HFFc6 (cell line): Measurements from ENCODE around the gene PRSS8. TPM values are rescaled to one million over a fixed set of nuclear protein-coding genes. Genes with fewer than 3 reads are reported as not detected.

ENCODE experiments used
- DNase-seq: peaks from one replicate; pipeline ENCODE4 v3.0.0-alpha.2; 2018
- H3K27ac Mint-ChIP-seq: 2 replicates; pipeline ENCODE4 v1.8.0; 2020; ENCODE audit warnings: mild to moderate bottlenecking, mixed read lengths
- H3K27me3 Mint-ChIP-seq: 2 replicates; pipeline ENCODE4 v1.8.0; 2021; ENCODE audit warnings: mild to moderate bottlenecking, moderate library complexity, mixed read lengths; ENCODE audit not compliant: insufficient read depth
- H3K36me3 Mint-ChIP-seq: 2 replicates; pipeline ENCODE4 v1.8.0; 2021; ENCODE audit warnings: low read depth, mixed read lengths
- H3K4me1 Mint-ChIP-seq: 2 replicates; pipeline ENCODE4 v1.8.0; 2020; ENCODE audit warnings: low read depth, mixed read lengths
- H3K4me3 Mint-ChIP-seq: 2 replicates; pipeline ENCODE4 v1.8.0; 2020; ENCODE audit warnings: mild to moderate bottlenecking, moderate library complexity, mixed read lengths
- H3K9me3 Mint-ChIP-seq: 2 replicates; pipeline ENCODE4 v1.8.0; 2020; ENCODE audit warnings: mild to moderate bottlenecking, mixed read lengths
- total RNA-seq, 6 experiments: library from RNA; stranded (reverse); fragmentation: NEBNext Ultra II Directional; extraction: Animal tissue kit (Norgen Biotek cat#: 25700); gene quantifications; 2 replicates in 1 of 6; 3 replicates in 5 of 6; pipeline ENCODE4 v1.2.3, GENCODE V29; 2021
- TF ChIP-seq, protein P1 (sequence below): fragments of 200-600 bp; sonication (generic); IDR thresholded peaks from 2 replicates; pipeline ENCODE4 v1.5.0; 2021; ENCODE audit warnings: antibody characterized with exemption, mild to moderate bottlenecking

Gene PRSS8
- total RNA-seq, 6 experiments from 2014 or later = not detected

DNA sequence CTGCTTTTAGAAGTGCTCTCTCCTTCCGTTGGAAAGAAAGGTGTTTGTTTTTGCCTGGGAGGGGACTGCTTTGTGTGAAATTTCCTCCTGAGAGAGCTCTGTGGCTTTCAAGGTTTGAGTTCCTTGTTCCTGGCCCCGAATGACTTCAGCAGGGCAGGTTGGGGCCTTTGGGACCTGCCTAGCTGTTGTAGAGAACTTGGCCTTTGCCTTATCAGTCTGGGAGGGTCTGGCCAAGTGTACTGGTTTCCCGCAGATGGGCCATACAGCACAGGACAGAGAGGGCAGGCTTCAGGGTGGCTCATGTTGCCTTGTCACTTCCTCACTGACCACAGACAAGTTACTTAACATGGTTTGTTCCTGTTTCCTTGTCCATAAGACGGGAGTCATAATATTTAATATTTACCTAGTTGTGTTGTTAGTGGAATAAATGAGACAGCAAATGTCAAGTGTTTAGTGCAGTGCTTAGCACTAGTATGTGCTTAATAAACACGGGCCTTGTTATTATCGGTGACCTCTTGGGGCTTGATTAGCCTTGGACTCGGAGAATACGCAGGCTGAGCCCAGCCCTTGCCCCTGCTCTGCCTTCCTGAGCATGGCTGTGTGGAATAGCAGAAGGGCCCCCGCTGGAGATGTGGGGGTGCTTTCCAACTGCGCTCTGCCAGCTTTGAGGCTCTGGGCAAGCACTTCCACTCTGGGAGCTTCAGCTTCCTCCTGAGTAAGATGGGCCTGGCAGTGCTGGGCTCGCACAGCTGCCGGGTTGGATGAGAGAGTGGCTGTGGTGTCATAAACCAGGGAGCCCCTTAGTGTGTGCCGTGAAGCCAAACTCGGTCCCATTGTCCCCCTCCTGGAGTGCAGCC lies 6.6 kb downstream of the PRSS8 start:
- Mint-ChIP-seq H3K27ac (peak overlapping the region; percentile 12; the same call in 1 of the 2 replicates), H3K36me3 (no peaks in the 10 kb centered on the region), H3K4me1 (peaks cover 4% of the 10 kb centered on the region), H3K4me3 (no peak overlapping the region), H3K9me3 (no peaks in the 10 kb centered on the region), H3K27me3 (peaks cover 6% of the 10 kb centered on the region)
- DNase-seq = no peak
- TF ChIP-seq, protein P1, sequence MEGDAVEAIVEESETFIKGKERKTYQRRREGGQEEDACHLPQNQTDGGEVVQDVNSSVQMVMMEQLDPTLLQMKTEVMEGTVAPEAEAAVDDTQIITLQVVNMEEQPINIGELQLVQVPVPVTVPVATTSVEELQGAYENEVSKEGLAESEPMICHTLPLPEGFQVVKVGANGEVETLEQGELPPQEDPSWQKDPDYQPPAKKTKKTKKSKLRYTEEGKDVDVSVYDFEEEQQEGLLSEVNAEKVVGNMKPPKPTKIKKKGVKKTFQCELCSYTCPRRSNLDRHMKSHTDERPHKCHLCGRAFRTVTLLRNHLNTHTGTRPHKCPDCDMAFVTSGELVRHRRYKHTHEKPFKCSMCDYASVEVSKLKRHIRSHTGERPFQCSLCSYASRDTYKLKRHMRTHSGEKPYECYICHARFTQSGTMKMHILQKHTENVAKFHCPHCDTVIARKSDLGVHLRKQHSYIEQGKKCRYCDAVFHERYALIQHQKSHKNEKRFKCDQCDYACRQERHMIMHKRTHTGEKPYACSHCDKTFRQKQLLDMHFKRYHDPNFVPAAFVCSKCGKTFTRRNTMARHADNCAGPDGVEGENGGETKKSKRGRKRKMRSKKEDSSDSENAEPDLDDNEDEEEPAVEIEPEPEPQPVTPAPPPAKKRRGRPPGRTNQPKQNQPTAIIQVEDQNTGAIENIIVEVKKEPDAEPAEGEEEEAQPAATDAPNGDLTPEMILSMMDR = no peak

- Mint-ChIP-seq H3K27me3 (peaks cover 4% of the 10 kb centered on the region; the same call in 1 of the 2 replicates), H3K9me3 (no peaks in the 10 kb centered on the region), H3K4me3 (no peak overlapping the region), H3K4me1 (no peaks in the 10 kb centered on the region), H3K36me3 (peaks cover 2% of the 10 kb centered on the region; the same call in 1 of the 2 replicates), H3K27ac (no peak overlapping the region; the same call in 1 of the 2 replicates)
- no peak for DNase-seq
- TF ChIP-seq, protein P1 = no peak
These were observed 8.3 kb downstream of the PRSS8 start for GRCh38 chr16:31127182-31127581.

GRCh38 chr16:31125844-31126243 lies 9.7 kb downstream of the PRSS8 start:
- DNase-seq = no peak
- H3K27me3 Mint-ChIP-seq = peaks cover 4% of the 10 kb centered on the region; the same call in 1 of the 2 replicates
- H3K4me1 Mint-ChIP-seq = no peaks in the 10 kb centered on the region
- H3K4me3 Mint-ChIP-seq = no peak overlapping the region
- H3K36me3 Mint-ChIP-seq = peaks cover 7% of the 10 kb centered on the region; the same call in 1 of the 2 replicates
- no peaks in the 10 kb centered on the region for H3K9me3 Mint-ChIP-seq
- TF ChIP-seq, protein P1 = no peak
- no peak overlapping the region for H3K27ac Mint-ChIP-seq

- no peaks in the 10 kb centered on the region for H3K9me3 Mint-ChIP-seq
- H3K36me3 Mint-ChIP-seq = peaks cover 7% of the 10 kb centered on the region
- TF ChIP-seq, protein P1 = no peak
- H3K4me3 Mint-ChIP-seq = no peak overlapping the region
- peaks cover 6% of the 10 kb centered on the region for H3K27me3 Mint-ChIP-seq
- no peak overlapping the region for H3K27ac Mint-ChIP-seq
- no peak for DNase-seq
- peaks cover 14% of the 10 kb centered on the region for H3K4me1 Mint-ChIP-seq
These were observed 15.4 kb downstream of the PRSS8 start for GRCh38 chr16:31120129-31120528.

DNA sequence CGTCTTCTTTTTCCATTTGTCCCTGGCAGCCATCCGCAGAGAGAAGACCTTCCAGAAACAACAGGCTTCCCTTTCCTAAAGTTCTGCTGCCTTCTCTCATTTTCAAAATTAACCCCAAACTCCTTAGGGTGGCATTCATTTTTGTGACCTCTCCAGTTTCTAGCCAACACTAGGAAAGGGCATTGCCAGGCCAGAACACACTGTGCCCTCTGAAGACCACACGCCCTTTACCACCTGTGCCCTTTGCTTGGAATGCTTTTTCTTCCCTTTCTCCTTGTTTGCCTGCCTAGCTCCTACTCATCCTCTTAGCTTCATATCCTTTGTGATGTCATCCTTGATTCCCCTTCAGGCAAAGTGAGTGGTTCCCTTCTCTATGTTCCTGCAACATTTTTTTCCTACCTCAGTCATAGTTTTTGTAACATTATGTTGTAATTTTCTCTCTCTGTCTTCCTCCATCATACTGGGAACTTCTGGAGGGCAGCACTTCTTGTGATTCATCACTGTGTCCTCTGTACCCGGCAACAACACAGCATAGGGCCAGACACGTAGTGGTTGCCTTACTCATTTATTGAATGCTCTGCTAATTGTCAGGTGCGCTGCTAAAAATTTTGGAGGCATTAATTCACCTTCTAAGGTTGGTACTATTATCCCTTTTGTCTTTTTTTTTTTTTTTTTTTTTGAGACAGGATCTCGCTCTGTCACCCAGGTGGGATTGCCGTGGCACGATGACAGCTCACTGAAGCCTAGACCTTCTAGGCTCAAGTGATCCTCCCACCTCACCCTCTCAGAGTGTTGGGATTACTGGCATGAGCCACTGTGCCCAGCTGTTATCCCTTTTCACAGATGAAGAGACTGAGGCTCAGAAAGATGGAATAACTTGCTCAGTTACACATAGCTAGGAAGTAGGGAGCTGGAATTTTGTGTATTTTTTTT lies 17.0 kb downstream of the PRSS8 start:
- no peaks in the 10 kb centered on the region for H3K9me3 Mint-ChIP-seq
- TF ChIP-seq, protein P1 = no peak
- H3K27ac Mint-ChIP-seq = peak overlapping the region; percentile 99
- peak overlapping the region; percentile 91 for H3K4me3 Mint-ChIP-seq
- peaks cover 6% of the 10 kb centered on the region for H3K27me3 Mint-ChIP-seq
- H3K36me3 Mint-ChIP-seq = peaks cover 12% of the 10 kb centered on the region
- peak; percentile 93 for DNase-seq
- peaks cover 14% of the 10 kb centered on the region for H3K4me1 Mint-ChIP-seq
